Measurements from ENCODE around the gene HCRT.

GRCh38 chr17:42182927-42183734 is 2.1 kb downstream of the HCRT start:
- TF ChIP-seq POLR2A (IDR thresholded peaks at IDR 0.05) (no peak), EP300 (IDR thresholded peaks at IDR 0.05) (no peak), CTCF (IDR thresholded peaks at IDR 0.05) (no peak)
